T-cell (primary cell): ENCODE results near the gene COX7A2. TPM values are rescaled to one million over a fixed set of nuclear protein-coding genes. Genes with fewer than 3 reads are reported as not detected.

Source experiments
- total RNA-seq, 35 experiments: library from RNA in 6 of 35; stranded (reverse) in 6 of 35; fragments of 120-200 nt in 1 of 35; gene quantifications; one replicate each; pipeline versions ENCODE4 v1.2.1 to v1.2.4 and lab custom pipeline; 2013 to 2026

Gene COX7A2
- total RNA-seq, 5 donors from 2014 or later (not counting 1 experiment from before 2014, with no cell fraction given) = 195 to 213 (median 198) TPM

Other genes with a start within 250 kb of the COX7A2 start
- gene COL12A1, start 37.7 kb downstream of the COX7A2 start, total RNA-seq = under 1 TPM in 3 of 5 donors, not detected in 2; 0.59 to 0.95 (median 0.76) TPM
- 10 to 100 TPM; 43.4 to 67.6 (median 55.1) TPM for gene TMEM30A, start 41.0 kb upstream of the COX7A2 start, total RNA-seq
- under 1 TPM in 2 of 5 donors, not detected in 3; 0.07 to 0.09 TPM for gene FILIP1, start 250.0 kb upstream of the COX7A2 start, total RNA-seq